Esophagus muscularis mucosa (tissue), 4 donors: ENCODE data around the gene AGFG2. TPM values are rescaled to one million over a fixed set of nuclear protein-coding genes. Genes with fewer than 3 reads are reported as not detected.
"Not testable (repeated sequence)": the region's sequence is repeated elsewhere in the genome, so short reads cannot be mapped to it uniquely, and the experiment has no call there.

Experiments
- DNase-seq: peaks from one replicate; pipeline ENCODE4 v3.0.0-alpha.2; 2017; ENCODE audit errors: extremely low spot score
- H3K27ac ChIP-seq, 4 donors: fragments of 200-600 bp; sonication (generic); replicated peaks in 1 of 4; 1 replicate in 3 of 4; 2 replicates in 1 of 4; pipeline ENCODE4 v1.5.1; 2016 to 2019; ENCODE audit warnings: mild to moderate bottlenecking in 1 of 4
- H3K27me3 ChIP-seq, 4 donors: fragments of 200-600 bp; sonication (generic); one replicate each; pipeline versions ENCODE4 v1.5.1 to v1.6.0; 2016 to 2019
- H3K36me3 ChIP-seq, 4 donors: fragments of 200-600 bp; sonication (generic); one replicate each; pipeline ENCODE4 v1.5.1; 2016 to 2019
- H3K4me1 ChIP-seq, 4 donors: fragments of 200-600 bp; sonication (generic); one replicate each; pipeline ENCODE4 v1.5.1; 2016 to 2019
- H3K4me3 ChIP-seq, 4 donors: fragments of 200-600 bp; sonication (generic); 1 replicate in 2 of 4; 2 replicates in 2 of 4; pipeline ENCODE4 v1.5.1; 2016 to 2019; ENCODE audit warnings: mild to moderate bottlenecking in 4 of 4, moderate library complexity in 1 of 4
- H3K9me3 ChIP-seq, 4 donors: fragments of 200-600 bp; sonication (generic); 1 replicate in 3 of 4; 2 replicates in 1 of 4; pipeline ENCODE4 v1.5.1; 2016 to 2019
- CTCF ChIP-seq, 3 experiments: fragments of 200-600 bp in 2 of 3; fragments of 450-650 bp in 1 of 3; sonication (generic) in 2 of 3; IDR thresholded peaks; one replicate each; pipeline ENCODE4 v1.5.1; 2017 to 2019; ENCODE audit warnings: antibody characterized with exemption in 3 of 3, mild to moderate bottlenecking in 2 of 3, moderate library complexity in 1 of 3
- EP300 ChIP-seq: sonication (generic); formaldehyde crosslinking; IDR thresholded peaks from one replicate; pipeline ENCODE4 v1.6.1; 2017; ENCODE audit warnings: antibody characterized with exemption
- POLR2A ChIP-seq: fragments of 450-650 bp; IDR thresholded peaks from one replicate; pipeline ENCODE4 v1.6.1; 2017; ENCODE audit warnings: antibody characterized with exemption, moderate library complexity, mild to moderate bottlenecking, low read depth
- POLR2AphosphoS5 ChIP-seq, 2 donors: sonication (generic); formaldehyde crosslinking; IDR thresholded peaks; one replicate each; pipeline ENCODE4 v1.6.1; 2017; ENCODE audit warnings: antibody characterized with exemption in 2 of 2
- WGBS: methylation state at CpG from one replicate; pipeline ENCODE4 v1.1.5; 2018; 5-methylcytosine and 5-hydroxymethylcytosine counted together
- intact Hi-C: fragments of 100-400 bp; cut with DNase I; formaldehyde crosslinking; loops from one replicate; pipeline ENCODE4 v1.15.1; 2023
- total RNA-seq, 4 donors: library from RNA; depleted of rRNA; stranded (reverse); fragments of >200 nt; gene quantifications; one replicate each; pipeline versions ENCODE4 v1.1.0 to v1.2.1, GENCODE V29; 2016

The AGFG2 gene
- total RNA-seq, 4 donors from 2014 or later: 31.6 to 79.6 (median 35.1) TPM

DNA sequence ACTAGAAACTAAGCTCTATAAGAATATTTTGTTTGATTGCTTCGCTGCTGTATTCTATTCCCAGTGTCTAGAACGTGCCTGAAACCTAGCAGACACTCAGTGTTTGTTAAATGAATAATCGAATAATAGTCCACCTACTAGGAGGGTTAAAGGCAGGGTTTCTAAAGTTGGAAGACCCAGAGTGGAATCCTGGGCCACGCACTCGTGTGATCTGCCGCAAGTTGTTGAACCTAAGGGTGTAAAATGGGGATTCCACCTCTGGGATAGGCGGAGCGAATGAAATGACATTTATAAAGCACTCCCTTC is 702 bp upstream of the AGFG2 start:
- 10% methylated on average over 8 of the region's 8 CpGs for WGBS
- no peak for TF ChIP-seq CTCF (IDR thresholded peaks at IDR 0.05)
- no peak for TF ChIP-seq EP300
- no peak for TF ChIP-seq POLR2A
- TF ChIP-seq POLR2AphosphoS5 (IDR thresholded peaks at IDR 0.05): no peak
- no peaks in the 10 kb centered on the region for H3K9me3 ChIP-seq
- H3K4me1 ChIP-seq: peaks cover 16 to 46% (median 44%) of the 10 kb centered on the region in 4 donors
- peak overlapping the region; percentile 61 to 86 (median 78) for H3K27ac ChIP-seq
- no peak for DNase-seq
- H3K27me3 ChIP-seq: no peaks in the 10 kb centered on the region
- no peaks in the 10 kb centered on the region for H3K36me3 ChIP-seq
- intact Hi-C loops: no loop called here
- peak overlapping the region; percentile 22 to 95 (median 43) for H3K4me3 ChIP-seq

DNA sequence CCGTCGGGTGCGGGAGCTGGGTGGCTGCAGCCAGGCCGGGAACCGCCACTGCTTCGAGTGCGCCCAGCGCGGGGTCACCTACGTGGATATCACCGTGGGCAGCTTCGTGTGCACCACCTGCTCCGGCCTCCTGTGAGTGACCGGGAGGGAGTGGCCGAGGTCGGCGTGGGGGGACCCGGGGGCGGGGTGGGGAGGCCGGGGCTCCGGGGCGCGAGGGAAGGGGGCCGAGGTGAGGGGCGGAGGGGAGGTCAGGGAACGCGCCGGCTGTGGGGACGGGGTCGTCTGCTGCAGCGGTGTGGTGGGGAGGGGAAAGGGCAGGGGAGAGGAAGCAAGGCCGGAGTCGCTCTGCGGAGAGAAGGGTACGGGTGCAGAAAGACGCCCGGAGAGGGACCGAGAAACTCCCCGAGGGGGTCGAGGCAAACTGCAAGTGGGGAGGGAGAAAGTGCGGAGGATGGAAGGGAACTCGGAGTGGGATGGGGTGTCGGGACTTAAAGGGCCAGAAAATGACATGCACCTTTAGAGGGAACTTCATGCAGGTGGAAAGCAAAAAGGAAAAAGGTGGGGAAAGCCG is 518 bp downstream of the AGFG2 start:
- H3K4me3 ChIP-seq: peak overlapping the region; percentile 90 to 98 (median 95)
- H3K27ac ChIP-seq: peak overlapping the region; percentile 82 to 92 (median 89)
- 2% methylated on average over 27 of the region's 44 CpGs for WGBS
- peaks cover 21 to 58% (median 56%) of the 10 kb centered on the region in 4 donors for H3K4me1 ChIP-seq
- H3K36me3 ChIP-seq: no peaks in the 10 kb centered on the region
- intact Hi-C loops: no loop called here
- H3K9me3 ChIP-seq: no peaks in the 10 kb centered on the region
- no peak for DNase-seq
- TF ChIP-seq POLR2AphosphoS5 (IDR thresholded peaks at IDR 0.05) (no peak), CTCF (IDR thresholded peaks at IDR 0.05) (no peak), EP300 (no peak), POLR2A (no peak)
- no peaks in the 10 kb centered on the region for H3K27me3 ChIP-seq

DNA sequence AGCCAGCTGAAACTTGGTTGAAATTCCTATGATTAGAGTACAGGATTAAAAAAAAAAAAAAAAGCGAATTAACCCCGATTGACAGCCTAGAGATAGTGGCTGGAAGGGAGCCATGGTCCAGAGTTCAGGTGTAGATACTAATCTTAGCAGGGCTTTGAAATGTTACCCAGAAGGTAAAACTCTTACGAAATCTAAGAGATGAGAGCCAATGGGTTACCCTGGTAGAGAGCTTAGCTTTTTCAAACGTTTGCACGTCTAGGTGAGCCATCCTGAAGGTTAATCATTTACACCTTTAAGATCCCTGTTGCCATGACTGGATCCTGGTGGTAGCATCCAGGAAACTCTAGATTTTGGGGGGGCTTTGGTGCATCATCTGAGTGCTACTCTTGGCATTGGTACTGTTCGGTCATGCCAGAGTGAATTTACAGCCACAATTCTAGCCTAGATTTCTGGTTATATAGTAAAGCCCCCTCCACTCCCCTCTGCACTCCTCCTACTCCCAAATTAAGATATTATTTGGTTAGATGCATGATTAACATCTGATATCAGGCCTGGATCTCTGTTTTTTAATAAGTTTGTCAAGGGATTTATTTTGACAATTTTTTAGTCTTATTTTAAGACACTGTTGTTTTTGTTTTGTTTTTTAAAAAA is 1.2 kb downstream of the AGFG2 start:
- no peaks in the 10 kb centered on the region for H3K36me3 ChIP-seq
- H3K9me3 ChIP-seq: no peaks in the 10 kb centered on the region
- H3K4me1 ChIP-seq: peaks cover 28 to 65% (median 63%) of the 10 kb centered on the region in 4 donors
- H3K27me3 ChIP-seq: no peaks in the 10 kb centered on the region
- WGBS: 49% methylated on average over 6 of the region's 6 CpGs
- no peak for TF ChIP-seq POLR2A
- TF ChIP-seq POLR2AphosphoS5 (IDR thresholded peaks at IDR 0.05): no peak
- no peak for TF ChIP-seq CTCF (IDR thresholded peaks at IDR 0.05)
- no peak for TF ChIP-seq EP300
- H3K27ac ChIP-seq: peak overlapping the region in 1 of 4 donors; percentile 92
- intact Hi-C loops: no loop called here
- peak overlapping the region; percentile 90 to 98 (median 95) for H3K4me3 ChIP-seq
- DNase-seq: no peak

DNA sequence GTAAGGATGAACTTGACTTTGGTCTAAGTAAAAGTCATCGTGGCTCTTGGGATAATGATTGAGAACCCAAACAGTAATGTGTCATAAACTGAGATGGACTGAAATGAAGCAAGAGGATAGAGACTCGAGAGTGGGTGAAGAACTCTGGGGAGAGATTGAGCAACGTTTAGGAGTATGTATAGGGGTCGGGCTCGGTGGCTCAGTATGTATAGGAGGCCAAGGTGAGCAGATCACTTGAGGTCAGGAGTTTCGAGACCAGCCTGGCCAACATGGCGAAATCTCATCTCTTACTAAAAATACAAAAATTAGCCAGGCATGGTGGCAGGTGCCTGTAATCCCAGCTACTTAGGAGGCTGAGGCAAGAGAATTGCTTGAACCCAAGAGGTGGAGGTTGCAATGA is 2.3 kb downstream of the AGFG2 start:
- H3K4me3 ChIP-seq, intact Hi-C loops, H3K36me3 ChIP-seq, H3K9me3 ChIP-seq, DNase-seq, H3K27me3 ChIP-seq, H3K27ac ChIP-seq: not testable (repeated sequence)
- WGBS: 83% methylated on average over 7 of the region's 7 CpGs
- peaks cover 39 to 76% (median 74%) of the 10 kb centered on the region in 4 donors for H3K4me1 ChIP-seq

DNA sequence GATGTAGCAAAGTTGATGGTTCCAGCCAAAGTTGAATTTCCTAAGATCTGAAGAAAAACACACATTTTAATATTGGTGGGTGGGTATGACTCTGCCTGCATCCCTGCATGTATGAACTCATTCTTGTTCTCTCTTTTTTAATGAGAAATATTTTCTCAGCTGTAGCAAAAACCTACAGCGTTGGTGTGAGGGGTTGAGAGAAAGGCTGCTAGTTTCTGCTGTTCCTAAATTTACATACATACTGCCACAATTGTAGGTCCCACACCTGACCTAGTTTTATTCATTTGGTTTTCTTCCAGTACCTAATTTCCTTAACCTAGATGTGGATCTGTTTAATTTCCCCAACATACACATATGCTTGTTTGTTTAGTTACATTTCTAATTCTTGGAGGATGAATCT is 4.6 kb downstream of the AGFG2 start:
- TF ChIP-seq POLR2A: no peak
- no peak for TF ChIP-seq EP300
- TF ChIP-seq CTCF (IDR thresholded peaks at IDR 0.05): no peak
- no peak for TF ChIP-seq POLR2AphosphoS5 (IDR thresholded peaks at IDR 0.05)
- Histone ChIP-seq H3K27me3 (no peaks in the 10 kb centered on the region), H3K4me3 (no peak overlapping the region), H3K36me3 (no peaks in the 10 kb centered on the region), H3K27ac (peak overlapping the region in 3 of 4 donors; percentile 91 to 92 (median 91)), H3K9me3 (no peaks in the 10 kb centered on the region), H3K4me1 (peaks cover 57 to 93% (median 91%) of the 10 kb centered on the region in 4 donors)
- intact Hi-C loops: no loop called here
- no peak for DNase-seq
- 62% methylated on average over 1 of the region's 1 CpG for WGBS
